Esophagus muscularis mucosa (tissue), 4 donors: ENCODE results near the gene QKI. TPM values are rescaled to one million over a fixed set of nuclear protein-coding genes. Genes with fewer than 3 reads are reported as not detected.

Experiments used
- DNase-seq: peaks from one replicate; pipeline ENCODE4 v3.0.0-alpha.2; 2017; ENCODE audit errors: extremely low spot score
- H3K27ac ChIP-seq, 4 donors: fragments of 200-600 bp; sonication (generic); replicated peaks in 1 of 4; 1 replicate in 3 of 4; 2 replicates in 1 of 4; pipeline ENCODE4 v1.5.1; 2016 to 2019; ENCODE audit warnings: mild to moderate bottlenecking in 1 of 4
- H3K27me3 ChIP-seq, 4 donors: fragments of 200-600 bp; sonication (generic); one replicate each; pipeline versions ENCODE4 v1.5.1 to v1.6.0; 2016 to 2019
- H3K36me3 ChIP-seq, 4 donors: fragments of 200-600 bp; sonication (generic); one replicate each; pipeline ENCODE4 v1.5.1; 2016 to 2019
- H3K4me1 ChIP-seq, 4 donors: fragments of 200-600 bp; sonication (generic); one replicate each; pipeline ENCODE4 v1.5.1; 2016 to 2019
- H3K4me3 ChIP-seq, 4 donors: fragments of 200-600 bp; sonication (generic); 1 replicate in 2 of 4; 2 replicates in 2 of 4; pipeline ENCODE4 v1.5.1; 2016 to 2019; ENCODE audit warnings: mild to moderate bottlenecking in 4 of 4, moderate library complexity in 1 of 4
- H3K9me3 ChIP-seq, 4 donors: fragments of 200-600 bp; sonication (generic); 1 replicate in 3 of 4; 2 replicates in 1 of 4; pipeline ENCODE4 v1.5.1; 2016 to 2019
- EP300 ChIP-seq: sonication (generic); formaldehyde crosslinking; IDR thresholded peaks from one replicate; pipeline ENCODE4 v1.6.1; 2017; ENCODE audit warnings: antibody characterized with exemption
- POLR2A ChIP-seq: fragments of 450-650 bp; IDR thresholded peaks from one replicate; pipeline ENCODE4 v1.6.1; 2017; ENCODE audit warnings: antibody characterized with exemption, moderate library complexity, mild to moderate bottlenecking, low read depth
- POLR2AphosphoS5 ChIP-seq, 2 donors: sonication (generic); formaldehyde crosslinking; IDR thresholded peaks; one replicate each; pipeline ENCODE4 v1.6.1; 2017; ENCODE audit warnings: antibody characterized with exemption in 2 of 2
- WGBS: methylation state at CpG from one replicate; pipeline ENCODE4 v1.1.5; 2018; 5-methylcytosine and 5-hydroxymethylcytosine counted together
- intact Hi-C: fragments of 100-400 bp; cut with DNase I; formaldehyde crosslinking; loops from one replicate; pipeline ENCODE4 v1.15.1; 2023
- total RNA-seq, 4 donors: library from RNA; depleted of rRNA; stranded (reverse); fragments of >200 nt; gene quantifications; one replicate each; pipeline versions ENCODE4 v1.1.0 to v1.2.1, GENCODE V29; 2016
- TF ChIP-seq, protein P1 (sequence below), 3 experiments: fragments of 200-600 bp in 2 of 3; fragments of 450-650 bp in 1 of 3; sonication (generic) in 2 of 3; IDR thresholded peaks; one replicate each; pipeline ENCODE4 v1.5.1; 2017 to 2019; ENCODE audit warnings: antibody characterized with exemption in 3 of 3, mild to moderate bottlenecking in 2 of 3, moderate library complexity in 1 of 3

Gene QKI
- total RNA-seq, 4 donors from 2014 or later = 176 to 290 (median 237) TPM

DNA sequence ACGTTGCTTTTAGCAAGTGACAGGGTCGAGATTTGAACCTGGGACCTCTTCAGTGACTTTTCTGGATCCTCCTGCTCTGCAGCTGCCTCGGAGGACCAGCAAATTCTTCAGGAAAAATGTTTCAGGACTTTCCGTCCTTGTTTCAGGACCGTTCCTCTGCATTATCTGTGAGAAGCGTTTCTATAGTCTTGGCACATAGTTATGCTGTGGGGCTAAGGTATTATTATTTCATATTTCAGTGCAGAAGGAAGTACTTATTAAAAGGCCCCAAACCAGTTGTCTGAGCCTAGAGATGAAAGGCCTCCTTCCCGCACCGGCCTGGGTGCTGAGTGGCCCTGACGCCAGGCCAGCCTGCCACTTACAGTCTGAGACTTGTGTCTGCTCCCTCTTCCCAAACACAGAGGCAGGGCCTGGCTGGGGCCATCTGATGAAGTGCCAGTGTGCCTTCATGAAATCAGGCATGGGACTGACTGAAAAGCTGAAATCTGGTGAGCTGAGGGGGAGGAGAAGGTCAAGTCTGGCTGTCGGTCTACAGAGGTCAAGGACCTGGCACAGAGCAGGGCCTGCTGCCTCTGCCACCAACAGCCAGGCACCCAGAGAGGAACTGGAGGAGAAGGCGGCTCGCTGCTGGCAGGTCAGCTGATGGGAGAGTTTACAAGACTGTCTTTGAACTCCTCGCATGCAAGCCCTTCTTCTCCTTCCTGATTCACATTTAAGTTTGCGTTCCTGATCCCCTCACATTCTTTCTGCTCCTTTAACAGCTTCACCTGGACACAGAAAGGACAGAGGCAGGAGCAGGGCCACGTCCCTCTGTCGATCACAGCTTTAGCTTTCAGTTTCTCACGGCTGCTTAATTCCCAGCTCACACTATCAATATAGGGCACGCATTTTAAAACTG, 8.9 kb upstream of the QKI start:
- H3K27me3 ChIP-seq = no peaks in the 10 kb centered on the region
- no peaks in the 10 kb centered on the region for H3K36me3 ChIP-seq
- peaks cover 28 to 32% (median 28%) of the 10 kb centered on the region in 4 donors for H3K4me1 ChIP-seq
- TF ChIP-seq, protein P1, sequence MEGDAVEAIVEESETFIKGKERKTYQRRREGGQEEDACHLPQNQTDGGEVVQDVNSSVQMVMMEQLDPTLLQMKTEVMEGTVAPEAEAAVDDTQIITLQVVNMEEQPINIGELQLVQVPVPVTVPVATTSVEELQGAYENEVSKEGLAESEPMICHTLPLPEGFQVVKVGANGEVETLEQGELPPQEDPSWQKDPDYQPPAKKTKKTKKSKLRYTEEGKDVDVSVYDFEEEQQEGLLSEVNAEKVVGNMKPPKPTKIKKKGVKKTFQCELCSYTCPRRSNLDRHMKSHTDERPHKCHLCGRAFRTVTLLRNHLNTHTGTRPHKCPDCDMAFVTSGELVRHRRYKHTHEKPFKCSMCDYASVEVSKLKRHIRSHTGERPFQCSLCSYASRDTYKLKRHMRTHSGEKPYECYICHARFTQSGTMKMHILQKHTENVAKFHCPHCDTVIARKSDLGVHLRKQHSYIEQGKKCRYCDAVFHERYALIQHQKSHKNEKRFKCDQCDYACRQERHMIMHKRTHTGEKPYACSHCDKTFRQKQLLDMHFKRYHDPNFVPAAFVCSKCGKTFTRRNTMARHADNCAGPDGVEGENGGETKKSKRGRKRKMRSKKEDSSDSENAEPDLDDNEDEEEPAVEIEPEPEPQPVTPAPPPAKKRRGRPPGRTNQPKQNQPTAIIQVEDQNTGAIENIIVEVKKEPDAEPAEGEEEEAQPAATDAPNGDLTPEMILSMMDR (IDR thresholded peaks at IDR 0.05) = no peak
- TF ChIP-seq POLR2A (no peak), POLR2AphosphoS5 (IDR thresholded peaks at IDR 0.05) (peak; percentile 48 to 66)
- DNase-seq = peak; percentile 60
- H3K9me3 ChIP-seq = no peaks in the 10 kb centered on the region
- WGBS = 36% methylated on average over 16 of the region's 18 CpGs
- H3K4me3 ChIP-seq = peak overlapping the region; percentile 38 to 52 (median 48)
- peak overlapping the region; percentile 82 to 85 (median 82) for H3K27ac ChIP-seq
- intact Hi-C loops = loop anchor here (10.0 kb wide), 1 partner anchor 51 kb away; no protein-coding TSS in a partner anchor

DNA sequence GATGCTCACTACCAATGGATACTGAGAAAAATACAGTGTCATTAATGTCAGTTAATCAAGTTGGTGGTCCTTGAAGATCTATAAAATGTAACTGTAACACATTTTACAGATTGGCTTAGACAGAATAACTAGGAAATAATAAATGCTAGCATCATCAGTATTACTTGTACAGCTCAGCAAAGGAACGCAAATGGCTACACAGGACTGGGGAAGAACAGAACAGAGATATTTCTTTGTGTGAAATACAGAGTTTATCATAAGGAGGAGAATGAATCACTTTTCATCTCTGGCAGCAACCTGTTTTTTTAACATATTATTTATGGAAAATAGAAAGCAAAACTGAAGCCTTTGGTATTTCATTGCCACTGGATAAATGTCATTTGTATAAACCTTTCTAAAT, 8.2 kb upstream of the QKI start:
- 32% methylated on average over 1 of the region's 1 CpG for WGBS
- Histone ChIP-seq H3K4me3 (peak overlapping the region; percentile 38 to 52 (median 48)), H3K27me3 (no peaks in the 10 kb centered on the region), H3K9me3 (no peaks in the 10 kb centered on the region), H3K36me3 (no peaks in the 10 kb centered on the region), H3K27ac (peak overlapping the region; percentile 82 to 85 (median 82)), H3K4me1 (peaks cover 28 to 34% (median 28%) of the 10 kb centered on the region in 4 donors)
- no peak for DNase-seq
- no peak for TF ChIP-seq EP300
- TF ChIP-seq POLR2AphosphoS5 (IDR thresholded peaks at IDR 0.05) = no peak
- TF ChIP-seq POLR2A = no peak
- TF ChIP-seq, protein P1 (IDR thresholded peaks at IDR 0.05) = no peak
- intact Hi-C loops = loop anchor here (10.0 kb wide), 1 partner anchor 52 kb away; no protein-coding TSS in a partner anchor

DNA sequence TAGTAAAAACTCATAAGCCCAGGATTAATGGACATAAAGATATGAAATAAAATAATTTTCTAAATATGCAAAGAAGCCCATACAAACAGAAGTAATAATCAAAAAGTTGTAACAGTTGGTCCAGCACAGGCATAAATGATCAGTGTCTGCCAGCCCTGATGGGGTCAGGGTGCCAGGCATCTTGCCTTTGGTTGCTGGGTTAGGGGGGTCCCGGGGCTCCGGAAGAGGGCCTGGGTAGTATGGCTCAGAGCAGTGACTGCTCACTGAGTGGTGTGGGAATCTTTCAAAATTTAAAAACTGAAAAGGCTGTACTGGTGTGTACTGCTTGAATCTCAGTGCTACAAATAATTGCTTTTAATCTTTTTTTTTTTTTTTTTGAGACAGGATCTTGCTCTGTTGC, 7.7 kb upstream of the QKI start:
- H3K4me1 ChIP-seq = peaks cover 28 to 36% (median 30%) of the 10 kb centered on the region in 4 donors
- intact Hi-C loops = loop anchor here (10.0 kb wide), 1 partner anchor 52 kb away; no protein-coding TSS in a partner anchor
- DNase-seq = no peak
- no peaks in the 10 kb centered on the region for H3K27me3 ChIP-seq
- H3K9me3 ChIP-seq = no peaks in the 10 kb centered on the region
- TF ChIP-seq POLR2AphosphoS5 (IDR thresholded peaks at IDR 0.05) = no peak
- no peak for TF ChIP-seq POLR2A
- TF ChIP-seq EP300 = no peak
- TF ChIP-seq, protein P1 (IDR thresholded peaks at IDR 0.05) = no peak
- peak overlapping the region; percentile 82 to 85 (median 82) for H3K27ac ChIP-seq
- 90% methylated on average over 2 of the region's 2 CpGs for WGBS
- H3K36me3 ChIP-seq = no peaks in the 10 kb centered on the region
- H3K4me3 ChIP-seq = no peak overlapping the region

DNA sequence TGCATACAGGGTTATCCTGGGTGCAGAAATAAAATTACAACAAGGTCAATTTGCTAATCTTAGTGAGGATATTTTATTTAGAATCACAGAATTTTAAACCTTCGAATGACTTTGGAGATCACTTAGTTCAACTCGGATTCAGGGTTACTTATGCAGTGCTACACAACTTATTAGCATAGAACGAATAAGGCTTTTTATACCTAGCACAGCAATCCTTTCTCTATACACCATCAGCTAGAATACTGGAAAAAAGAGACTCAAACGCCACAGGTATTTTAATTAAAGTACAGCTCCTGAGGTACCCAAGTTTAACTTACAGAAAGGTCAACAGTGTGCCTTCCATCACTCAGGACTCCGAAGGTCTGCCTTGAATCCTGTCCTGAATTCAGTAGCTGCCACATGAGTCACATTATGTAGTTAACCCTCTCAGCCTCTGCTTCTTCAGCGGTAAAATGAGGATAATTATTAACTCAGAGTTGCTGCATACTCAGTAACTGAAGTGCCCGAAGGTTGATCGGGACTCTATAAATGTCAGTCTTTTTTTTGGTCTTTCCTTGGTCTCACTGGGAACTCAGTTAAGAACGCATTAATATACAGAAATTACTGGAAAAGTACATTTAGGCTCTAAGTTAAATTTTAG, 6.0 kb upstream of the QKI start:
- H3K27me3 ChIP-seq = no peaks in the 10 kb centered on the region
- intact Hi-C loops = loop anchor here (10.0 kb wide), 1 partner anchor 54 kb away; no protein-coding TSS in a partner anchor
- no peak overlapping the region for H3K4me3 ChIP-seq
- H3K36me3 ChIP-seq = no peaks in the 10 kb centered on the region
- TF ChIP-seq EP300 = no peak
- no peak for TF ChIP-seq POLR2A
- TF ChIP-seq, protein P1 (IDR thresholded peaks at IDR 0.05) = no peak
- no peak for TF ChIP-seq POLR2AphosphoS5 (IDR thresholded peaks at IDR 0.05)
- no peaks in the 10 kb centered on the region for H3K9me3 ChIP-seq
- WGBS = 97% methylated on average over 9 of the region's 9 CpGs
- H3K4me1 ChIP-seq = peaks cover 35 to 46% (median 38%) of the 10 kb centered on the region in 4 donors
- no peak for DNase-seq
- H3K27ac ChIP-seq = no peak overlapping the region
